ENCODE data around the gene PDZK1IP1.
"Not testable (repeated sequence)": the region's sequence is repeated elsewhere in the genome, so short reads cannot be mapped to it uniquely, and the experiment has no call there.

Gene PDZK1IP1

GRCh38 chr1:47196622-47197021, 6.8 kb upstream of the PDZK1IP1 start:
- DNase-seq (ENCODE audit: low spot score), result peak; percentile 37

DNA sequence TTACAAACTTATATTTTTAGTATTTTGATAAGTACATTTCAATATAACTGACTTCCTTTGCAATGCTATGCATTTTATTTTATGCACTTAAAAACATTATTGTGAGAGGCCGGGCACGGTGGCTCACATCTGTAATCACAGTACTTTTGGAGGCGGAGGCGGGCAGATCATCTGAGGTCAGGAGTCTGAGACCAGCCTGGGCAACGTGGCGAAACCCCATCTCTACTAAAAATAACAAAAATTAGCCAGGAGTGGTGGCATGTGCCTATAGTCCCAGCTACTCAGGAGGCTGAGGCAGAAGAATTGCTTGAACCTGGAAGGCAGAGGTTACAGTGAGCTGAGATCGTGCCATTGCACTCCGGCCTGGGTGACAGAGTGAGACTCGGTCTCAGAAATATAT, 6.1 kb upstream of the PDZK1IP1 start:
- DNase-seq (ENCODE audit: low spot score), result not testable (repeated sequence)

GRCh38 chr1:47194311-47194710, 4.5 kb upstream of the PDZK1IP1 start:
- no peak for DNase-seq (ENCODE audit: low spot score)

DNA sequence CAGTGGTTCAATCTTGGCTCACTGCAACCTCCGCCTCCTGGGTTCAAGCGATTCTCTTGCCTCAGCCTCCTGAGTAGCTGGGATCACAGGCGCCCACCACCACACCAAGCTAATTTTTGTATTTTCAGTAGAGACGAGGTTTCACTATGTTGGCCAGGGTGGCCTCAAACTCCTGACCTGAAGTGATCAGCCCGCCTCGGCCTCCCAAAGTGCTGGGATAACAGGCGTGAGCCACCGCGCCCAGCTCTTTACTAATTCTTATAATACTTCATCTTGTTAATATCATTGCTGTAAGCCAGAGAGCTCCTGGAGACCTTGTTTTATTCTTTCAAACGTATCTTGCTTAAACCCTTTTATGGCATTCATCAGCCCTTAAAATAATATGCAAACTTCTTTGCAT, 3.7 kb upstream of the PDZK1IP1 start:
- not testable (repeated sequence) for DNase-seq (ENCODE audit: low spot score)

GRCh38 chr1:47192458-47193384, 2.9 kb upstream of the PDZK1IP1 start:
- peak; percentile 91 for DNase-seq (ENCODE audit: low spot score)

DNA sequence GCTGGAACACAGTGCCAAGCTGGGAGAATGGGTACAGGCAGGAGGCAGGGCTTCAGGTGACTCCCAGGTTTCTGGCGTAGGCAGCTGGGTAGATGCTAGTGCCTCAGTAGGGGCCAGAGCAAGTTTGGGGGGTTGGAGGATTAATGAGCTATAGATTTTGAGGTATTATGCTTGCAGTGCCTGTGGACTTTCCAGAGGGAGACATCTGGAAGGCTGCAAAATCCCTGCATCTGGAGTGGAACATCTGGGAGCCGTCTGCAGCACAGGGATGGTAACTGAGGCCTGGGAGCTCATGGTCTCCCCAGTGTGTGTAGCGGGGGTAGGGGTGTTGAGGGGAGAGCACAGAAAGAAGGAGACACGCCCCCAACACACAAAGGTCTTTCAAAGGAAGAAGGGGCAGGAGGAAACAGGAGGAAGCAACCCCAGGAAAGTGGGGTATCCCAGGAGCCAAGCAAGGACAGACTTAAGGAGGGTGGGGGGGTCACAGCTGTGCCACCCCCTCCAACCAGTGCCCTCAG, 2.2 kb upstream of the PDZK1IP1 start:
- DNase-seq (ENCODE audit: low spot score), result no peak

GRCh38 chr1:47190857-47191256, 1.0 kb upstream of the PDZK1IP1 start:
- DNase-seq (ENCODE audit: low spot score), result no peak

DNA sequence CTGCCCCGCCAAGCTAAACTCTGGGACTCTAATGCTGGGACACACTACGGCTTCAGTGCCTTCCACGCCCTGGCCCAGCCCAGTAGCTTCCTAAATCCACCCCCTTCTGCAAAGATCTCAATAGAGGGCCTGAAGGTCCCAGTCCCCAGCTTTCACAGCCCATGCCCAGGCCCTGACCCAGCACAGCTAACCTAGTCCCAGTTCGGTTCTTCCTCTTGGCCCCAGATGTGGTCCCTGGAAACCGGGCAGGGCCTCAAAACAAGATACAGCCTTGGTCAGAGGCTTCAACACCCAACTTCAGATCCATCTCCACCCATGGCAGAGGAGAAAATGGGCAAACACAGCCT, 646 bp upstream of the PDZK1IP1 start:
- DNase-seq (ENCODE audit: low spot score), result no peak

GRCh38 chr1:47188791-47189785, 748 bp downstream of the PDZK1IP1 start:
- no peak for DNase-seq (ENCODE audit: low spot score)

DNA sequence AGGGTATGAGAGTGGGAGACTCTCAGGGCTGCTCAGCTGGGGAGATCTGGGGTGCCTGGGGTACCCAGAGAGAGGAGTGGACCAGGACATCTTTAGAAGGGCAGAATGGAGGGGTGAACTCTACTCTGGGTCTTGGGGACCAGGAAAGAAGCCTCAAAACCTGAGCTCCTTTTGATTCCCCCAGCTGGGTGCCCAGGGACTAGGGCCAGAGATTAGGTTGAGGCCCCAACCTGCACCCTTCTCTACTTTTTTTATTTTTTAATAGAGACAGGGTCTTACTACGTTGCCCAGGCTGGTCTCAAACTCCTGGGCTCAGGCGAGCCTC, 1.9 kb downstream of the PDZK1IP1 start:
- DNase-seq (ENCODE audit: low spot score), result no peak

DNA sequence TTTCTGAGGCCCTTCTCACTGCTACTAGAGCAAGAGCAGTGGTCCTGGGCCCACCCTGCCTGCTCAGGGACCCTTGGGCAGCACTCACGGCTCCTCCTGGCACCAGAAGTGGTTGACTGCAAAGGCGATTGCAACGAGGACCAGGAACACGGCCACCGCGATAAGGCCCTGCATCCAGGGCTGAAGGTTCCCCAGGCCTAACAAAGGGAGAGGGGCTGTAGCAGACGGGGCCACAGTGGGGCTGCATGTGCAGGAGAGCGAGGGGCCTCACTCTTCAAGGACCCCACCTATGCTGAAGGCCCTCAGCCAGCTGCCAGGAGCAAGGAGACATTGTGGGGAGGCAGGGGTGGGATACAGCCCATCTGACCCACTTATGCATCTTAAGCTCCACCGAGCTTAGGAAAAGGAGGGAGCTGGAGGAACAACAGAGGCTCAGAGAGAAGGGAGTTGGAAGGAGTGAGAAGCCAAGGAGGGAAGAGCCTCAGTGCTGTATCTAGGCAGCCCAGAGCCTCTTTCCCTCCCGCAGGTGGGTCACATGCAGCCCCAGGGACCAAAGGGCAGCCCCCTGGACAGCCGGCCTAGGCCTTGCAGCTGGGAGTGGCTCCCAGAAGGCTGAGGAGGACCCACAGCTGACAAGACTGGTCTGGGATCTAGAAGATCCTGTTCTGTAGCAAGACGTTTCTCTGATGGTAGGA, 2.5 kb downstream of the PDZK1IP1 start:
- DNase-seq (ENCODE audit: low spot score), result no peak

DNA sequence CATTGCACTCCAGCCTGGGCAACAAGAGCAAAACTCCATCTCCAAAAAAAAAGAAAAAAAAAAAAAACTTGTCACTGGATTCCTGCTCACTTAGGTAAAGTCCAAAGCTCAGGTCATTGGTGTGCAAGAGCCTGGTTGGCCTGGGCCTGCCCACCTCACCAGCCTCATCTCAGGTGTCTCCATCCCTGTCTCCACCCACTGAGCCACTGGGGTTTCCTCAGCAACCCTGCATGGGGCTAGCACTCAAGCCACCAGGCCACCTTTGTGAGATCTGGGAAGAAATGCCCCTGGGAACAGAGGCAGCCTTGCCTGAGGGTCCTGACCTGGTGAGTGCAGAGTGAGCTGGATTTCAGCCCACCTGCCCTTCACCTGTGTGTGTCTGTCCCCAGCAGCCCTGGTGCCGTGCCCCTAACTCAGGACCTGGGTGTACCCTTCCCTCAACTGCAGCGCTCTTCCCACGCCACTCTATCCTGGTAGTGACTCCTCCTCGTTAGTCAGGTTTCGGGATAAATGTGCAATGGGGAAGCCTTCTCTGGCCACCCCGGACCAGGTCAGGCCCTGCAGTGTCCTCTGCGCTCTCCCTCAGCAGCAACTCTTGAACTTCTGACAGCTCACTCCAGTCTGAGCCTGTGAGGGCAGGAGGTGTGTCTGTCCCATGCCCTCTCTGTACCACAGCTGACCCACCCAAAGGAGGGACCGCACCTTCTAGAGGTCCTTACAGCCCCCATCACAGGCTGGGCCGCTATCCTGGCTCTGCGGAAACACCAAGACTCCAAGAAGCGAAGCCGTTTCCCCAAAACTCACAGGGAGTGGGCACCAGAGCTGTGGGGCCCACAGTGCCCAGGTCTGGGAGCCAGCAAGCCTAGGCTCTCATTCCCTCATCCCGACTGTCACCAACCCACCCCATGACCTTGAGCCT, 3.3 kb downstream of the PDZK1IP1 start:
- DNase-seq (ENCODE audit: low spot score), result peak; percentile 42

DNA sequence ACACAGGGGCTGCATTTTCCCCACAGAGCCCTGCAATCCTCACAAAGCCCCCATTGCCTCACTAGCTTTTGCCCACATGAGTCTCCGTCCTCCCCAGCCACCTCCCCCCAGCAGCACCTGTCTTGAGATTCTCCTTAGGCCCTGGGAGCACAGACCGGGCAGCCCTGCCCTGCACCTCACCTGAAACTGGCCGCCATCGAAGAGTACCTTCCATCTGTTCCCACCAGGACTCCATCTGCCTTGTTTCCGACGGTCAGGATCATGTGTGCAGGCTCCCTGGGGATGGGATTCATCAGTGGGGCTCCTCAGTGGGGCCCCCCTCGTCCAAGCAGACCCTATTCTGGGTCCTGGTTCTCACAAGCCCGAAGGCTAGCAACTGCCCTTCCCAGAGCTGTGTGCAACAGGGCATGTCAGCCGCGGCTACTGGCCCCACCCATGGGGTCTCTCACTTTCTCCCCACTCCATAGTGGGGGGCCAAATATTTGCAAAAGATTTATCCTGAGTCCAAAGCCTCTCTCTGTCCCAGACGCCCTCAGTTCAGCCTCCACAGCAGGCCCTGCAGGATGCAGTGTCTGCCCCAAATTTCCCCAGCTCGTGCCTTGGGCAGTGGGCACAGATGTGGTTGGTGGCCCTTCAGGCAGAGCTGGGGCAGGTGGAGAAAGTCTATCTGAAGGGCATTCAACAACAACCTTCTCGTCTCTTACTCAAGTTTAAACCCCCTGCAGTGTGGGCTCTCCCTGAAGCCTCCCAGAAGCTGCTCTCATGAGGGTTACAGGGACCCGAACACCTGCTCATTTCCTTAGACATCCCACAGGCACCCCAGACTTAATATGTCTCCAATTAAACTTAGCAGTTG, 4.8 kb downstream of the PDZK1IP1 start:
- DNase-seq (ENCODE audit: low spot score), result no peak

- DNase-seq (ENCODE audit: low spot score), result no peak
These were observed 5.6 kb downstream of the PDZK1IP1 start for GRCh38 chr1:47184090-47184821.

GRCh38 chr1:47183308-47184089, 6.3 kb downstream of the PDZK1IP1 start:
- no peak for DNase-seq (ENCODE audit: low spot score)

GRCh38 chr1:47182676-47183235, 7.1 kb downstream of the PDZK1IP1 start:
- no peak for DNase-seq (ENCODE audit: low spot score)

DNA sequence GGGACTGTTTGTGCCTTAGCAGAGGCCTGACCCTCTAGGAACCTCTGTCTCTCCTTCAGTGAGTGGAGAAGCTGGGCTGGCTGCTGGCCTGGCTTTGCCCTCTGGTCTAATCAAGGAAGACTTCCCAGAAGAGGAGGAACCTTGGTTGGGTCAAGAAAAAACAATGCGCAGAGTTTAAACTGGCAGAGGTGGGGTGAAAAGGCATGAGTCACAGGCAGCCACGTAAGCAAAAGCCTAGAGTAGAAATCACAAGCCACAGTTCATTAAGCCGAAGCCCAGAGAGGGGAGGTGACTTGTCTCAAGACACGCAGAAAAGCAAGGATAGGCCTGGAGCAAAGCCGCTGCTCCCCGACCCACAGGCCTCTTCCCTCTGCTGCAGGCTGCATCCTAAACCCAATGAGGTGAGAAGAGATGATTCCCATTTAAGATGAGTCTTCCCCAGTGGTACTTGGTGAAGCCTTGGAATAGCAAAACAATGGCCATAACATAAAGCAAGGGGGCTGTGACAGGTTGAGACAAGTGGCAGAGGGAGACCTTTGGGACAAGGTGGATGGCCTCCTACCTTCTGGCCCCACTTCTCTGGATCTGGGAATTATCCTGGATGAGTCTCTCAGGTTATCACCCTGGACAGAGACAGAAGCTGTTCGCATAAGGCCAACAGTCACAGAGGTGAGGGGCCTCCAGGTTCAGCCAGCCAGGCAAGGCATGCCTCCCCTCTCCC, 7.7 kb downstream of the PDZK1IP1 start:
- no peak for DNase-seq (ENCODE audit: low spot score)
